K562 (cell line): Measurements from ENCODE around the gene KCTD21. TPM values are rescaled to one million over a fixed set of nuclear protein-coding genes. Genes with fewer than 3 reads are reported as not detected.

ENCODE experiments used
- BACH1 ChIP-seq: fragments of 200-800 bp; sonication (Bioruptor generic); IDR thresholded peaks from 2 replicates; pipeline ENCODE4 v1.6.1; 2016; ENCODE audit warnings: missing genetic modification characterization, missing compliant biosample characterization
- BCLAF1 ChIP-seq, 2 experiments: fragments of 450-650 bp in 1 of 2; IDR thresholded peaks; 2 replicates each; pipeline ENCODE4 v1.6.1; 2011 to 2017; ENCODE audit warnings: low read depth in 2 of 2, antibody characterized with exemption in 1 of 2, borderline replicate concordance in 1 of 2, low read length in 1 of 2, mild to moderate bottlenecking in 1 of 2, mixed read lengths in 1 of 2; ENCODE audit not compliant: control insufficient read depth in 1 of 2
- E2F8 ChIP-seq: fragments of 450-650 bp; IDR thresholded peaks from 2 replicates; pipeline ENCODE4 v1.7.1; 2018; ENCODE audit warnings: mild to moderate bottlenecking, low read depth; ENCODE audit not compliant: partially characterized antibody
- FOXA1 ChIP-seq: fragments of 450-650 bp; IDR thresholded peaks from 2 replicates; pipeline ENCODE4 v1.6.1; 2016; ENCODE audit warnings: mild to moderate bottlenecking, borderline replicate concordance
- GTF2B ChIP-seq: IDR thresholded peaks from 2 replicates; pipeline ENCODE4 v1.6.1; 2011; ENCODE audit not compliant: insufficient read length; ENCODE audit errors: extremely low read depth
- HIVEP1 ChIP-seq: fragments of 250-450 bp; sonication (Bioruptor Pico); IDR thresholded peaks from 2 replicates; pipeline ENCODE4 v1.4.0; 2020; ENCODE audit warnings: mild to moderate bottlenecking
- MTA3 ChIP-seq: fragments of 450-650 bp; formaldehyde crosslinking; IDR thresholded peaks from 2 replicates; pipeline ENCODE4 v1.6.1; 2017; ENCODE audit warnings: mild to moderate bottlenecking, borderline replicate concordance
- NFATC3 ChIP-seq: fragments of 450-650 bp; IDR thresholded peaks from 2 replicates; pipeline ENCODE4 v1.6.1; 2017; ENCODE audit warnings: mild to moderate bottlenecking
- POLR2B ChIP-seq: fragments of 450-650 bp; IDR thresholded peaks from 2 replicates; pipeline ENCODE4 v1.6.1; 2018; ENCODE audit warnings: low read depth; ENCODE audit not compliant: partially characterized antibody
- PYGO2 ChIP-seq: fragments of 450-650 bp; IDR thresholded peaks from 2 replicates; pipeline ENCODE4 v1.6.1; 2016; ENCODE audit warnings: mild to moderate bottlenecking, missing genetic modification characterization, moderate library complexity, missing compliant biosample characterization
- RB1 ChIP-seq: fragments of 450-650 bp; IDR thresholded peaks from 2 replicates; pipeline ENCODE4 v1.6.1; 2017; ENCODE audit warnings: low read depth, mild to moderate bottlenecking
- SUPT5H ChIP-seq: fragments of 450-650 bp; IDR thresholded peaks from 2 replicates; pipeline ENCODE4 v1.6.1; 2016
- THAP12 ChIP-seq: fragments of 250-450 bp; sonication (Bioruptor Pico); IDR thresholded peaks from 2 replicates; pipeline ENCODE4 v1.9.0; 2021; ENCODE audit warnings: mild to moderate bottlenecking, inconsistent platforms
- ZNF263 ChIP-seq: sonication (generic); formaldehyde crosslinking; IDR thresholded peaks from 2 replicates; pipeline ENCODE4 v1.8.0; 2022; ENCODE audit warnings: mild to moderate bottlenecking, missing genetic modification reagents, borderline replicate concordance
- ZNF395 ChIP-seq: fragments of 200-800 bp; sonication (Bioruptor generic); IDR thresholded peaks from 2 replicates; pipeline ENCODE4 v1.6.1; 2017; ENCODE audit warnings: missing genetic modification characterization, missing compliant biosample characterization
- ZNF75A ChIP-seq: fragments of 450-650 bp; formaldehyde crosslinking; IDR thresholded peaks from 2 replicates; pipeline ENCODE4 v1.4.0; 2020; ENCODE audit warnings: mild to moderate bottlenecking
- polyA plus RNA-seq, 8 experiments: library from polyadenylated mRNA; depleted of rRNA in 4 of 8; stranded (reverse) in 5 of 8; unstranded in 3 of 8; fragments of >200 nt; fragmentation: Nextera tagmentation in 2 of 8; fragmentation: Illumina TruSeq in 1 of 8; extraction: Ambion mirVana in 2 of 8; extraction: Trizol in 1 of 8; gene quantifications; 2 replicates each; pipeline versions ENCODE4 v1.2.1 to v1.2.3, GENCODE V29; 2011 to 2014; ENCODE audit warnings: inconsistent platforms in 1 of 8, missing spikeins in 1 of 8
- total RNA-seq, 7 experiments: library from RNA; depleted of rRNA in 6 of 7; stranded (reverse); fragments of >200 nt in 6 of 7; fragmentation: Illumina TruSeq in 2 of 7; extraction: Trizol in 2 of 7; gene quantifications; 2 replicates each; pipeline versions ENCODE4 v1.2.1 to v1.2.3, GENCODE V29; 2011 to 2021; ENCODE audit warnings: low replicate concordance in 1 of 7

KCTD21 gene
- total and polyA plus RNA-seq, 9 of the 15 experiments (the other 6 are each of a cell fraction or from before 2014, with no cell fraction given), result 0.34 to 5.4 (median 1.9) TPM

GRCh38 chr11:78216571-78217287 lies 28.3 kb upstream of the KCTD21 start (continued):
- TF ChIP-seq THAP12 (no peak), ZNF75A (CRISPR knock-in tag) (no peak), BACH1 (tag) (no peak), ZNF263 (CRISPR knock-in tag) (peak; percentile 26; the same call in 1 of the 2 replicates), RB1 (no peak), MTA3 (no peak), POLR2B (peak; percentile 71), PYGO2 (tag) (no peak), GTF2B (no peak), HIVEP1 (CRISPR knock-in tag) (no peak), NFATC3 (0 out of 2 replicates have a peak, but pooled peaks have one; percentile 59), BCLAF1 (IDR thresholded peaks at IDR 0.05; ENCODE audit: borderline replicate concordance in 1 of 2, control insufficient read depth in 1 of 2, low read depth in 2 of 2, low read length in 1 of 2) (no peak), ZNF395 (no peak), E2F8 (peak; percentile 70), SUPT5H (peak; percentile 23; the same call in 1 of the 2 replicates), FOXA1 (no peak)
